HCT116 (cell line): Measurements from ENCODE around the gene LYPD4. TPM values are rescaled to one million over a fixed set of nuclear protein-coding genes. Genes with fewer than 3 reads are reported as not detected.

Source experiments
- ATAC-seq: fragments of 200-7000 bp; cut with Tn5 transposase; 2 replicates; pipeline ENCODE4 v1.9.1; 2020; ENCODE audit warnings: mild to moderate bottlenecking, moderate library complexity
- BruUV-seq: library from RNA; stranded (reverse); fragments of 400-500 nt; replicated peaks from 2 replicates; lab custom pipeline; 2021; lab: Mats Ljungman, UMichigan
- CTCF ChIA-PET: fragments of 300-600 bp; sonication (Branson Sonifier 250); formaldehyde crosslinking; loops from one replicate; lab custom pipeline; 2021; ENCODE audit warnings: antibody characterized with exemption; lab: Charles Lee
- POLR2A ChIA-PET: fragments of 300-600, 350-600 bp; sonication (Branson Sonifier 250); formaldehyde crosslinking; loops from one replicate; lab custom pipeline; 2021; ENCODE audit warnings: antibody characterized with exemption; lab: Charles Lee
- RAD21 ChIA-PET, 2 experiments: fragments of 300-600 bp; sonication (Branson Sonifier 250); formaldehyde crosslinking; loops; one replicate each; lab custom pipeline; 2023; ENCODE audit warnings: low total read pairs in 2 of 2; ENCODE audit not compliant: uncharacterized antibody in 2 of 2, unreplicated experiment in 2 of 2, low non-redundant PET in 1 of 2; lab: Charles Lee
- DNase-seq: peaks from one replicate; pipeline ENCODE4 v3.0.0-alpha.2; 2010; ENCODE audit warnings: low read depth, low spot score
- H2AFZ ChIP-seq: fragments of 200-600 bp; shearing (Covaris generic), sonication (generic); 2 replicates; pipeline ENCODE4 v1.6.1; 2017; ENCODE audit warnings: low read depth, mixed run types, mixed read lengths, antibody characterized with exemption, low read length; ENCODE audit not compliant: poor library complexity, severe bottlenecking
- H3K27ac ChIP-seq: 2 replicates; pipeline ENCODE4 v1.5.1; 2012; ENCODE audit warnings: low read depth, low read length
- H3K27me3 ChIP-seq: fragments of 200-600 bp; sonication (generic); 2 replicates; pipeline ENCODE4 v1.6.1; 2016; ENCODE audit warnings: mixed run types, low read length, mixed read lengths; ENCODE audit not compliant: insufficient read depth
- H3K36me3 ChIP-seq, 2 experiments: fragments of 200-500 bp in 1 of 2; fragments of 200-600 bp in 1 of 2; sonication (Bioruptor generic) in 1 of 2; sonication (generic) in 1 of 2; 2 replicates each; pipeline versions ENCODE4 v1.5.1 to v1.6.1; 2014 to 2016; ENCODE audit warnings: low read length in 2 of 2, inconsistent platforms in 1 of 2, mixed read lengths in 1 of 2, mixed run types in 1 of 2; ENCODE audit not compliant: insufficient read depth in 2 of 2, control insufficient read depth in 1 of 2
- H3K4me1 ChIP-seq, 2 experiments: fragments of 200-600 bp in 1 of 2; sonication (generic) in 1 of 2; 2 replicates each; pipeline versions ENCODE4 v1.5.1 to v1.6.1; 2012 to 2017; ENCODE audit warnings: low read length in 2 of 2, inconsistent platforms in 1 of 2, mild to moderate bottlenecking in 1 of 2, mixed read lengths in 1 of 2, mixed run types in 1 of 2, moderate library complexity in 1 of 2; ENCODE audit not compliant: insufficient read depth in 2 of 2, control insufficient read depth in 1 of 2
- H3K4me2 ChIP-seq: fragments of 200-600 bp; sonication (generic); 2 replicates; pipeline ENCODE4 v1.6.1; 2017; ENCODE audit warnings: mixed run types, low read length, mixed read lengths
- H3K4me3 ChIP-seq, 2 experiments: fragments of 200-600 bp in 1 of 2; sonication (generic) in 1 of 2; replicated peaks in 1 of 2; 2 replicates each; pipeline ENCODE4 v1.5.1; 2011 to 2016; ENCODE audit warnings: low read length in 2 of 2, control low read depth in 1 of 2, low read depth in 1 of 2, mild to moderate bottlenecking in 1 of 2, mixed read lengths in 1 of 2, mixed run types in 1 of 2
- H3K79me2 ChIP-seq: fragments of 200-600 bp; sonication (generic); 2 replicates; pipeline ENCODE4 v1.6.1; 2017; ENCODE audit warnings: mild to moderate bottlenecking, mixed run types, low read length, moderate library complexity, mixed read lengths; ENCODE audit not compliant: insufficient read depth
- H3K9ac ChIP-seq: fragments of 200-600 bp; sonication (generic); 2 replicates; pipeline ENCODE4 v1.6.1; 2016; ENCODE audit warnings: low read length, mixed read lengths
- H3K9me2 ChIP-seq: fragments of 200-600 bp; sonication (generic), shearing (Covaris generic); 2 replicates; pipeline ENCODE4 v1.6.1; 2017; ENCODE audit warnings: mixed run types, mild to moderate bottlenecking, moderate library complexity; ENCODE audit not compliant: insufficient read depth
- H3K9me3 ChIP-seq, 2 experiments: fragments of 200-500 bp in 1 of 2; fragments of 200-600 bp in 1 of 2; sonication (Bioruptor generic) in 1 of 2; sonication (generic) in 1 of 2; 2 replicates each; pipeline ENCODE4 v1.6.1; 2014 to 2017; ENCODE audit warnings: low read length in 2 of 2, mixed read lengths in 2 of 2, inconsistent platforms in 1 of 2, low read depth in 1 of 2, mild to moderate bottlenecking in 1 of 2, mixed run types in 1 of 2, moderate library complexity in 1 of 2; ENCODE audit not compliant: control insufficient read depth in 1 of 2, insufficient read depth in 1 of 2
- H4K20me1 ChIP-seq: fragments of 200-600 bp; sonication (generic), shearing (Covaris generic); 2 replicates; pipeline ENCODE4 v1.6.1; 2017; ENCODE audit warnings: mixed run types, mild to moderate bottlenecking, moderate library complexity; ENCODE audit not compliant: insufficient read depth
- ATF3 ChIP-seq: IDR thresholded peaks from 2 replicates; pipeline ENCODE4 v1.6.1; 2012
- CBX3 ChIP-seq: IDR thresholded peaks from 2 replicates; pipeline ENCODE4 v1.6.1; 2012; ENCODE audit warnings: low read depth
- EGR1 ChIP-seq: IDR thresholded peaks from 2 replicates; pipeline ENCODE4 v1.6.1; 2012; ENCODE audit warnings: low read depth
- ELF1 ChIP-seq: IDR thresholded peaks from 2 replicates; pipeline ENCODE4 v1.6.1; 2012; ENCODE audit warnings: low read depth, borderline replicate concordance
- EZH2 ChIP-seq: fragments of 200-600 bp; sonication (generic); IDR thresholded peaks from 2 replicates; pipeline ENCODE4 v1.6.1; 2017; ENCODE audit warnings: antibody characterized with exemption, mixed run types
- TCF7L2 ChIP-seq: IDR thresholded peaks from 2 replicates; pipeline ENCODE4 v1.7.0; 2011; ENCODE audit warnings: borderline replicate concordance, inconsistent platforms; ENCODE audit not compliant: insufficient read depth, insufficient read length; ENCODE audit errors: extremely low read depth
- ZBTB33 ChIP-seq: IDR thresholded peaks from 2 replicates; pipeline ENCODE4 v1.6.1; 2011; ENCODE audit warnings: mild to moderate bottlenecking, low read length, moderate library complexity; ENCODE audit not compliant: insufficient replicate concordance; ENCODE audit errors: extremely low read depth
- ZNF274 ChIP-seq: fragments of 200-500 bp; sonication (Bioruptor generic); IDR thresholded peaks from 2 replicates; pipeline ENCODE4 v1.6.1; 2014; ENCODE audit warnings: mild to moderate bottlenecking, low read depth, low read length, inconsistent platforms
- intact Hi-C: fragments of 100-400 bp; cut with micrococcal nuclease; formaldehyde crosslinking; loops from 2 replicates; pipeline ENCODE4 v1.10.0; 2022
- total RNA-seq: library from RNA; stranded (reverse); gene quantifications from one replicate; pipeline ENCODE4 v1.2.1, GENCODE V29; 2021; ENCODE audit not compliant: unreplicated experiment
- TF ChIP-seq, protein P1 (sequence below), 3 experiments: fragments of 200-600 bp in 1 of 3; sonication (generic) in 1 of 3; IDR thresholded peaks in 2 of 3; conservative IDR thresholded peaks in 1 of 3; 2 replicates each; pipeline ENCODE4 v1.5.1; 2012 to 2017; ENCODE audit warnings: low read depth in 2 of 3, low read length in 2 of 3, antibody characterized with exemption in 1 of 3, borderline replicate concordance in 1 of 3, control low read depth in 1 of 3, mild to moderate bottlenecking in 1 of 3, mixed read lengths in 1 of 3, mixed run types in 1 of 3, moderate library complexity in 1 of 3; ENCODE audit not compliant: insufficient read depth in 1 of 3

Gene LYPD4
- total RNA-seq, 1 experiment from 2014 or later: not detected

- Histone ChIP-seq H3K27me3 (no peaks in the 10 kb centered on the region), H2AFZ (no peak overlapping the region), H3K4me2 (peak overlapping the region; percentile 91), H3K27ac (peak overlapping the region; percentile 75), H3K4me3 (peak overlapping the region; percentile 37 to 57), H4K20me1 (no peaks in the 10 kb centered on the region), H3K9me3 (no peaks in the 10 kb centered on the region), H3K9me2 (no peaks in the 10 kb centered on the region), H3K4me1 (peaks cover 27 to 52% of the 10 kb centered on the region in 2 experiments), H3K36me3 (peaks cover 4 to 18% of the 10 kb centered on the region in 2 experiments; a peak in 3 of 4 replicates), H3K79me2 (peaks cover 61% of the 10 kb centered on the region), H3K9ac (peak overlapping the region; percentile 65)
- CTCF ChIA-PET: interaction anchor here (0.8 to 1.4 kb wide), 5 partner anchors 12 to 41 kb away, joined by 3 to 5 read pairs (median 4); partner anchors contain the start of gene ERFL
- ATAC-seq (peak; percentile 0; the same call in 1 of the 2 replicates), DNase-seq (no peak)
- TF ChIP-seq, protein P1, sequence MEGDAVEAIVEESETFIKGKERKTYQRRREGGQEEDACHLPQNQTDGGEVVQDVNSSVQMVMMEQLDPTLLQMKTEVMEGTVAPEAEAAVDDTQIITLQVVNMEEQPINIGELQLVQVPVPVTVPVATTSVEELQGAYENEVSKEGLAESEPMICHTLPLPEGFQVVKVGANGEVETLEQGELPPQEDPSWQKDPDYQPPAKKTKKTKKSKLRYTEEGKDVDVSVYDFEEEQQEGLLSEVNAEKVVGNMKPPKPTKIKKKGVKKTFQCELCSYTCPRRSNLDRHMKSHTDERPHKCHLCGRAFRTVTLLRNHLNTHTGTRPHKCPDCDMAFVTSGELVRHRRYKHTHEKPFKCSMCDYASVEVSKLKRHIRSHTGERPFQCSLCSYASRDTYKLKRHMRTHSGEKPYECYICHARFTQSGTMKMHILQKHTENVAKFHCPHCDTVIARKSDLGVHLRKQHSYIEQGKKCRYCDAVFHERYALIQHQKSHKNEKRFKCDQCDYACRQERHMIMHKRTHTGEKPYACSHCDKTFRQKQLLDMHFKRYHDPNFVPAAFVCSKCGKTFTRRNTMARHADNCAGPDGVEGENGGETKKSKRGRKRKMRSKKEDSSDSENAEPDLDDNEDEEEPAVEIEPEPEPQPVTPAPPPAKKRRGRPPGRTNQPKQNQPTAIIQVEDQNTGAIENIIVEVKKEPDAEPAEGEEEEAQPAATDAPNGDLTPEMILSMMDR (IDR thresholded peaks at IDR 0.05 in 2 of 3, conservative IDR thresholded peaks at IDR 0.05 in 1 of 3; ENCODE audit: borderline replicate concordance in 1 of 3, insufficient read depth in 1 of 3, low read depth in 2 of 3, low read length in 2 of 3): no peak
- TF ChIP-seq ELF1 (no peak), EZH2 (no peak), ATF3 (no peak), ZBTB33 (no peak), ZNF274 (no peak), CBX3 (no peak), EGR1 (no peak), TCF7L2 (no peak)
- RAD21 ChIA-PET: interaction anchor here in 1 of 2 experiments (0.8 kb wide), 1 partner anchor 65 kb away, joined by 3 read pairs; no protein-coding TSS in a partner anchor
- POLR2A ChIA-PET: interaction anchor here (1.4 to 4.2 kb wide), 2 partner anchors 14 to 27 kb away, joined by 5 to 18 read pairs; partner anchors contain the start of gene RPS19
- no TSS peak for BruUV-seq
- intact Hi-C loops: no loop called here
Measured at GRCh38 chr19:41886761-41887710, 42.6 kb upstream of the LYPD4 start.
